GM12874 (cell line): ENCODE data around the gene WDFY4.

ENCODE experiments used
- TF ChIP-seq, protein P1 (sequence below): IDR thresholded peaks from 2 replicates; pipeline ENCODE4 v1.5.1; 2011; ENCODE audit warnings: low read depth, mild to moderate bottlenecking, control low read depth, low read length, moderate library complexity; ENCODE audit not compliant: insufficient read depth

The WDFY4 gene

DNA sequence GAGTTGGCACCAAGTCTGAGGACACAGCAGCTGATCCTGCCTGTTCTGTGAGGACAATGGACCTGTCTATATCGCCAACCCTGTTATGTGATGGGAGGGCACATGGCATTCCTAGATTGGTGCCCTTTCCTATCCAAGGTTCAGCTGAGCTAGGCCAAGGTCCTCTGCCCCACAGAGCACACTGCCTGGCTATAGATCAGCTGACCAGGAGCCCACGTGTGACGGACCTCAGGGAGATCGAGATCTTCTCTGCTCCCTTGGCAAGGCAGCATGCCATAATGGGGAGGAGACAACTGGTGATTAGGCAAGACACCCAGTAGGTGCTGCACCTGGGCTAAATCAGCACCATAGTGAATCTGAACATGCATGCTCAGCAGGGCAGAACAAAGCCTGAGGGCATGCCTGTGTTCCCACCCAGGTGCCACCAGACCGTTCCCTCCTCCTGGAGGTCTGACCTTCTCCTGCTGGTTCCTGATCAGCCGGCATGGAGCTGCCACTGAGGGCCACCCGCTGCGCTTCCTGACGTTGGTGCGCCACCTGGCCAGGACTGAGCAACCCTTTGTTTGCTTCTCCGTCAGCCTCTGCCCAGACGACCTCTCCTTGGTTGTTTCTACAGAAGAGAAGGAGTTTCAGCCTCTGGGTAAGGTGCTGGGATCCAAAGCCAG, 93.7 kb downstream of the WDFY4 start:
- TF ChIP-seq, protein P1, sequence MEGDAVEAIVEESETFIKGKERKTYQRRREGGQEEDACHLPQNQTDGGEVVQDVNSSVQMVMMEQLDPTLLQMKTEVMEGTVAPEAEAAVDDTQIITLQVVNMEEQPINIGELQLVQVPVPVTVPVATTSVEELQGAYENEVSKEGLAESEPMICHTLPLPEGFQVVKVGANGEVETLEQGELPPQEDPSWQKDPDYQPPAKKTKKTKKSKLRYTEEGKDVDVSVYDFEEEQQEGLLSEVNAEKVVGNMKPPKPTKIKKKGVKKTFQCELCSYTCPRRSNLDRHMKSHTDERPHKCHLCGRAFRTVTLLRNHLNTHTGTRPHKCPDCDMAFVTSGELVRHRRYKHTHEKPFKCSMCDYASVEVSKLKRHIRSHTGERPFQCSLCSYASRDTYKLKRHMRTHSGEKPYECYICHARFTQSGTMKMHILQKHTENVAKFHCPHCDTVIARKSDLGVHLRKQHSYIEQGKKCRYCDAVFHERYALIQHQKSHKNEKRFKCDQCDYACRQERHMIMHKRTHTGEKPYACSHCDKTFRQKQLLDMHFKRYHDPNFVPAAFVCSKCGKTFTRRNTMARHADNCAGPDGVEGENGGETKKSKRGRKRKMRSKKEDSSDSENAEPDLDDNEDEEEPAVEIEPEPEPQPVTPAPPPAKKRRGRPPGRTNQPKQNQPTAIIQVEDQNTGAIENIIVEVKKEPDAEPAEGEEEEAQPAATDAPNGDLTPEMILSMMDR: no peak

DNA sequence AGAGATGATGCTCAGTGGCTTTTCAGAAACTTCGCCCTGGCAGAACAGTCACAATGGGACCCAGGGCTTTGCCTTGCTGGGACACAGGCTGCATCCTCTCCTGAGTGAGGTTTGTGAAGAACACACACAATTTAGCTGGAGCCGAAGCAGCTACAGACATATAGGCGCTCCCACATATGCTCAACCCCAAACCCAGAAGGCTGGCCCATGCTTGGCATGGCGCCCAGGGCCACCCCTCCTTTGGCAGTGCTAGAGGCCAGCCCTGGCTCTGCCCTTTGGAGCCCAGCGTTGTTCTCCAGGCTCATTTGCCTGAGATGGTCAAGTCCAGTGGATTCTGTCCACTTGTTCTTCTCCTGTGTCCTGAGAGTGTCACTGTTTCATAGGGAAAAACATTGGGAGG, 94.4 kb downstream of the WDFY4 start:
- TF ChIP-seq, protein P1: no peak

DNA sequence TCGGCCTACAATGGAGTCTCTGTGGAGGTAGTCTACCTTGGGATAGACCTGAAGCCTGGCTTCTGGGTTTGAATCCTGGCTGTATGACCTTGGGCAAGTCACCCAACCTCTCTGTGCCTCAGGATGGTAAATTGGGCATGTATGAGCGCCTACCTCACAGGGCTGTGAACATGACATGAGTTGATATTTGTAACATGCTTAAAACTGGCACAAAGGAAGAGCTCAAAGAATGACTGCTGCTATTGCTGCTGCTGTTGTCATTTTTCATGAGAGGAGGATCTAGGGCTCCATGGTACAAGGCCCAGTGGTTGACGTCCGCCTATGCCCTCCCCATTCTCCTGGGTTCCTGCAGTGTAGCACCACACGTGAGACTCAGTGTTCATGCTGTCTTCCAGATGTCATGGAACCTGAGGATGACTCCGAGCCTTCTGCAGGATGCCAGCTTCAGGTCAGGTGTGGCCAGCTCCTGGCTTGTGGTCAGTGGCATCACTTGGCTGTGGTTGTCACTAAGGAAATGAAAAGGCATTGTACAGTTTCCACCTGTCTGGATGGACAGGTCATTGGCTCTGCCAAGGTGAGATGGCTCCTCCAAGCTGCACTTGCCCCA, 95.0 kb downstream of the WDFY4 start:
- TF ChIP-seq, protein P1: no peak

DNA sequence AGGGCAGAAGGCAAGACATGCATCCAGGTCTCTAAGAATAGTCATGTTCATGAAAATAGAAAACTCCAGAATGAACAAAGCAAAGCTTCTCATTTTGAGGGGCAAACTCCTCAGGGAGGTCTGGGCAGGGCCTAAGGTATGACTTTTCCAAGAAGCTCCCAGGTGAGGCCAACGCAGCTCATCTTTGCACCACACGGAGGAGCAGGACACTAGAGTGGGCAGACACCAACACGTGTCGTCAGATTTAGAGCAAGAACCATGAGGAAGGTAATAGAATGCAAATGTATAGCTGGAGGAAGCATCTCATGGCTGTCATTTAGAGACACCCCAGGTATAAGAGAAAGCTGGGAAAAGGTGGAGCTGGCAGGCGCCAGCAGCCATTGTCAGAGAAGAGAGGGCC, 95.7 kb downstream of the WDFY4 start:
- TF ChIP-seq, protein P1: no peak

DNA sequence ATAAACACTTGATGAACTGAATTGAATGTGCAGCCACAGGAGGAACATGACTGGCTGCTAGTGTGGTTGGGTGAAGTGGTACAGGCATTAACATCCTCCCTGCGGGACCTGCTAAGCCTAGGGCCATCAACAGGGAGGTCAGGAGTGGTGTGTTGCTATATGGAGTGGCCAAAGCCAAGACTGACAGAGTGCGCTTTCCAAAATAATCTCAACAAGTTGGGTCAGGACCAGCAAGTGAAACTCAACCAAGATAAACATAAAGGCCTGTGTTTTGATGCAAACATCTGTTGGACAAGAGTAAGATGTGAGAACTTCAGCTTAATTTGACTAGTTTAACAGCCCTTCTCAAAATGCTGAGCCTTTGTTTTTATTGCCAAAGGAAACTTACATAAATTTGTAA, 97.7 kb downstream of the WDFY4 start:
- TF ChIP-seq, protein P1: no peak

DNA sequence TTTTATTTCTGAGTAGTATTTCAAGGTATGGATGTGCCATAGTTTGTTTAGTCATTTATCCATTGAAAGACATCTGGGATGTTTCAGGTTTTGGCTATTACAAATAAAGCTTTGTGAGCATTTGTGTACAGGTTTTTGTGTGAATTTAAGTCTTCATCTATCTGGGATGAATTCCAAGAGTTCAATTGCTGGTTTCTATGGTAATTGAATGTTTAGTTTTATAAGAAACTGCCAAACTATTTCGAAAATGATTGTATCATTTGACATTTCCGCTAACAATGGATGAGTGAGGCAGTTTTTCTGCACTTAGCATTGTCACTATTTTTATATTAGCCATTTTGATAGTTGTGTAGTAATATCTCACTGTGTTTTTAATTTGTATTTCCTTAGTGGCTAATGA, 99.4 kb downstream of the WDFY4 start:
- TF ChIP-seq, protein P1: no peak

DNA sequence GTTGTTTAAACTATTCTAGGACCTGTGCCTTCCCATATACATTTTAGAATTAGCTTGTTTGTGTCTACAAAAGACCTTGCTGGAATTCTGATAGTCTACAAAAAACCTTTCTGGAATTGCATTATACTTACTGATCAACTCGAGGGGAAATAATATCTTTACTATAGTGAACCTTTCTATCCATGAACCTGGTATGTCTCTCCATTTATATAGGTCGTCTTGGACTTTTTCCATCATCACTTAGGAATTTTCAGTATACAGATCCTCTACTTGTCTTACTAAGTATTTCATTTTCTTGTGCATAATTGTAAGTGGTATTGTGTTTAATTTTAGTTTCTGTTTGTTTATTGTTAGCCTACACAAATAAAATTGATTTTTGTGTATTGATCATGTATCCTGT, 101.1 kb downstream of the WDFY4 start:
- TF ChIP-seq, protein P1: no peak
